Peyer's patch (tissue), 4 donors: ENCODE measurements around the gene UFSP2.

Source experiments
- CTCF ChIP-seq, 6 experiments: fragments of 450-650 bp in 4 of 6; fragments of 200-600 bp in 2 of 6; sonication (generic) in 1 of 6; IDR thresholded peaks; one replicate each; pipeline ENCODE4 v1.5.1; 2017 to 2019; ENCODE audit warnings: antibody characterized with exemption in 6 of 6, mild to moderate bottlenecking in 3 of 6, moderate library complexity in 1 of 6
- POLR2A ChIP-seq, 2 donors: fragments of 450-650 bp; IDR thresholded peaks; one replicate each; pipeline ENCODE4 v1.5.1; 2017; ENCODE audit warnings: antibody characterized with exemption in 2 of 2, mild to moderate bottlenecking in 2 of 2, moderate library complexity in 2 of 2

- no peak for TF ChIP-seq CTCF (IDR thresholded peaks at IDR 0.05)
- TF ChIP-seq POLR2A (IDR thresholded peaks at IDR 0.05) = no peak
Observed at GRCh38 chr4:185357211-185357610, 68.6 kb downstream of the UFSP2 start.
